SK-N-MC (cell line): ENCODE results near the gene STRN4.

ENCODE experiments used
- DNase-seq: peaks from one replicate; pipeline ENCODE4 v3.0.0-alpha.2; 2011; ENCODE audit warnings: low read depth, low spot score
- H3K27ac ChIP-seq: fragments of 200-600 bp; sonication (generic); 2 replicates; pipeline ENCODE4 v1.5.1; 2016; ENCODE audit warnings: mixed run types
- H3K36me3 ChIP-seq: fragments of 200-600 bp; sonication (generic); 2 replicates; pipeline ENCODE4 v1.6.1; 2017; ENCODE audit warnings: antibody characterized with exemption, low read length, mixed read lengths; ENCODE audit not compliant: insufficient read depth
- H3K4me3 ChIP-seq: fragments of 200-600 bp; sonication (generic); 2 replicates; pipeline ENCODE4 v1.5.1; 2016
- H3K9ac ChIP-seq: fragments of 200-600 bp; sonication (generic); 2 replicates; pipeline ENCODE4 v1.8.0; 2017; ENCODE audit warnings: mixed run types, mixed read lengths; ENCODE audit not compliant: insufficient read length
- H3K9me3 ChIP-seq: fragments of 200-600 bp; sonication (generic); 2 replicates; pipeline ENCODE4 v1.6.1; 2017; ENCODE audit warnings: low read depth, mild to moderate bottlenecking, antibody characterized with exemption, low read length, moderate library complexity, mixed read lengths
- EZH2 ChIP-seq: fragments of 200-600 bp; sonication (generic); IDR thresholded peaks from one replicate; pipeline ENCODE4 v1.6.1; 2017; ENCODE audit warnings: antibody characterized with exemption
- FOXP2 ChIP-seq: optimal IDR thresholded peaks from 2 replicates; pipeline ENCODE3; 2011; ENCODE audit warnings: mild to moderate bottlenecking, moderate library complexity; ENCODE audit not compliant: insufficient read depth; ENCODE audit errors: extremely low read length, control extremely low read depth
- POLR2AphosphoS5 ChIP-seq: IDR thresholded peaks from 2 replicates; pipeline ENCODE4 v1.6.1; 2012; ENCODE audit warnings: mild to moderate bottlenecking, low read depth, low read length, borderline replicate concordance

The STRN4 gene

GRCh38 chr19:46753420-46754155 is 7.3 kb upstream of the STRN4 start:
- Histone ChIP-seq H3K36me3 (no peaks in the 10 kb centered on the region), H3K4me3 (no peak overlapping the region), H3K9me3 (no peaks in the 10 kb centered on the region), H3K9ac (no peak overlapping the region), H3K27ac (no peak overlapping the region)
- no peak for DNase-seq
- TF ChIP-seq EZH2 (no peak), FOXP2 (no peak), POLR2AphosphoS5 (no peak)

- Histone ChIP-seq H3K36me3 (no peaks in the 10 kb centered on the region), H3K9me3 (no peaks in the 10 kb centered on the region), H3K9ac (no peak overlapping the region), H3K4me3 (no peak overlapping the region), H3K27ac (no peak overlapping the region)
- no peak for TF ChIP-seq POLR2AphosphoS5
- TF ChIP-seq EZH2 = no peak
- TF ChIP-seq FOXP2 = no peak
- DNase-seq = peak; percentile 42
Measured at GRCh38 chr19:46748325-46749109, 2.3 kb upstream of the STRN4 start.

- peak within 1 kb of the TSS; percentile 93 for H3K9ac ChIP-seq
- no peak for DNase-seq
- peaks cover 9% of the 10 kb centered on the region for H3K36me3 ChIP-seq
- H3K4me3 ChIP-seq = peak within 1 kb of the TSS; percentile 90
- TF ChIP-seq POLR2AphosphoS5 (peak; percentile 14; the same call in 1 of the 2 replicates), EZH2 (no peak), FOXP2 (no peak)
- peak within 1 kb of the TSS; percentile 83 for H3K27ac ChIP-seq
- H3K9me3 ChIP-seq = no peaks in the 10 kb centered on the region
Measured at GRCh38 chr19:46745521-46746280, 549 bp downstream of the STRN4 start, which contains the start of gene FKRP. Gene FKRP, plus strand, starts transcription at chr19:46746057. Its CDS starts 9,394 bp downstream, at chr19:46755451.

GRCh38 chr19:46745030-46745429 is 1.2 kb downstream of the STRN4 start:
- no peaks in the 10 kb centered on the region for H3K9me3 ChIP-seq
- peak overlapping the region; percentile 82 for H3K4me3 ChIP-seq
- TF ChIP-seq FOXP2 = no peak
- TF ChIP-seq POLR2AphosphoS5 = no peak
- H3K9ac ChIP-seq = peak overlapping the region; percentile 93
- DNase-seq = no peak
- no peak overlapping the region for H3K27ac ChIP-seq
- H3K36me3 ChIP-seq = peaks cover 9% of the 10 kb centered on the region

GRCh38 chr19:46744005-46744691 is 2.1 kb downstream of the STRN4 start:
- peak overlapping the region; percentile 82 for H3K4me3 ChIP-seq
- no peak overlapping the region for H3K27ac ChIP-seq
- H3K9ac ChIP-seq = no peak overlapping the region
- TF ChIP-seq EZH2 = no peak
- no peak for TF ChIP-seq POLR2AphosphoS5
- TF ChIP-seq FOXP2 = no peak
- H3K9me3 ChIP-seq = no peaks in the 10 kb centered on the region
- H3K36me3 ChIP-seq = peaks cover 13% of the 10 kb centered on the region
- DNase-seq = no peak

- H3K4me3 ChIP-seq = no peak overlapping the region
- no peak for TF ChIP-seq POLR2AphosphoS5
- no peak for TF ChIP-seq FOXP2
- TF ChIP-seq EZH2 = no peak
- peaks cover 22% of the 10 kb centered on the region for H3K36me3 ChIP-seq
- H3K9me3 ChIP-seq = no peaks in the 10 kb centered on the region
- H3K27ac ChIP-seq = no peak overlapping the region
- DNase-seq = no peak
- no peak overlapping the region for H3K9ac ChIP-seq
Measured at GRCh38 chr19:46742926-46743480, 3.2 kb downstream of the STRN4 start.

- H3K4me3 ChIP-seq = no peak overlapping the region
- no peak overlapping the region for H3K9ac ChIP-seq
- no peaks in the 10 kb centered on the region for H3K9me3 ChIP-seq
- TF ChIP-seq POLR2AphosphoS5 (no peak), EZH2 (no peak), FOXP2 (no peak)
- H3K36me3 ChIP-seq = peaks cover 36% of the 10 kb centered on the region
- H3K27ac ChIP-seq = no peak overlapping the region
- no peak for DNase-seq
Measured at GRCh38 chr19:46741447-46741846, 4.8 kb downstream of the STRN4 start.
